Activated CD4-positive, alpha-beta memory T cell treated with anti-CD3 and anti-CD28 coated beads, Interleukin-2, amount 10 ng/mL, durations not matched to agents 7 days and 5 days (primary cell): ENCODE measurements around the gene ITGB3. TPM values are rescaled to one million over a fixed set of nuclear protein-coding genes. Genes with fewer than 3 reads are reported as not detected.
A peak's percentile ranks its signal among the peaks of the same experiment; 100 is the strongest.

Source experiments
- CTCF ChIA-PET: fragments of 350-600 bp; sonication (Branson Sonifier 250); formaldehyde crosslinking; loops from one replicate; lab custom pipeline; 2021; ENCODE audit warnings: antibody characterized with exemption, inconsistent platforms; lab: Charles Lee
- POLR2A ChIA-PET: fragments of 350-600 bp; sonication (Branson Sonifier 250); formaldehyde crosslinking; loops from one replicate; lab custom pipeline; 2021; ENCODE audit warnings: antibody characterized with exemption; lab: Charles Lee
- DNase-seq: peaks from one replicate; pipeline ENCODE4 v3.0.0-alpha.2; 2020
- H3K27ac Mint-ChIP-seq: one replicate; pipeline ENCODE4 v1.8.0; 2021; ENCODE audit warnings: mild to moderate bottlenecking, mixed read lengths
- H3K27me3 Mint-ChIP-seq: one replicate; pipeline ENCODE4 v1.8.0; 2021; ENCODE audit warnings: mixed read lengths
- H3K36me3 Mint-ChIP-seq: one replicate; pipeline ENCODE4 v1.8.0; 2021; ENCODE audit warnings: low read depth, mixed read lengths
- H3K4me1 Mint-ChIP-seq: one replicate; pipeline ENCODE4 v1.8.0; 2021; ENCODE audit warnings: mixed read lengths
- H3K4me3 Mint-ChIP-seq: one replicate; pipeline ENCODE4 v1.8.0; 2021; ENCODE audit warnings: mild to moderate bottlenecking, mixed read lengths
- H3K9me3 Mint-ChIP-seq: one replicate; pipeline ENCODE4 v1.8.0; 2021; ENCODE audit warnings: mixed read lengths
- total RNA-seq, 2 experiments: library from RNA; stranded (reverse); gene quantifications; one replicate each; pipeline ENCODE4 v1.2.3, GENCODE V29; 2021

Gene ITGB3
- total RNA-seq, 2 experiments from 2014 or later, result 1.9 to 2.2 TPM

DNA sequence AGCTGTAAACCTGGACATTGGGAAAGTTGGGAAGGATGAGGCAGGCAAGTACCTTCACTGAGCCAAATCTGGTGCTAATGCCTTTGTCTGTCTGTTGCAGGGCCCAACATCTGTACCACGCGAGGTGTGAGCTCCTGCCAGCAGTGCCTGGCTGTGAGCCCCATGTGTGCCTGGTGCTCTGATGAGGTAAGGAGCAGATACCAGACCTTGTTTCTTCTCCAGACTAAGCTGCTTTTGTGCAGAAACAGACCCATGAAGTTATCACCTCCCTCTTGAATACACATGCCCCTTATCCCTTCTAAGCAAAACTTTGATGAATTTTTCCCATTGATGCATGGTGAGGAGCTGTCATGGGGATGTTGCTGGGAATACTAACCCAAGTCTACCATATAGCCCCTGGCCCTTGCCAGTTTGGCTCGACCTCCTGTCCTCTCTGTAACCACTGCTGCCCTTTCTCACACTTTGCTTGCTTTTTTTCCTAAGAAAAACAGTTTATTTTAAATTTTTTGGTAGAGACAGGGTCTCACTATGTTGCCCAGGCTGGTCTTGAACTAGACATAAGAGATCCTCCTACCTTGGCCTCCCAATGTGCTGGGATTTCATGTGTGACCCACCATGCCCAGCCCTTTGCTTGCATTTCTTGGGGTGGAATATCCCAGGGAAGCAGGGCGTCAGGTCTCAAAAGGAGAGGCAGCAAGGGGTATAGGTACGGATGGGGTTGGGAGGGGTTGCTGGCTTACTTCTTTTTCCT, 20.9 kb downstream of the ITGB3 start:
- ChIA-PET POLR2A (no interaction called here), CTCF (interaction anchor here (0.7 kb wide), 1 partner anchor 42 kb away, joined by 5 read pairs; no protein-coding TSS in a partner anchor)
- Mint-ChIP-seq H3K9me3 (peaks cover 2% of the 10 kb centered on the region), H3K4me3 (no peak overlapping the region), H3K36me3 (peaks cover 1% of the 10 kb centered on the region), H3K27ac (no peak overlapping the region), H3K4me1 (peaks cover 7% of the 10 kb centered on the region), H3K27me3 (peaks cover 16% of the 10 kb centered on the region)
- DNase-seq, result no peak

DNA sequence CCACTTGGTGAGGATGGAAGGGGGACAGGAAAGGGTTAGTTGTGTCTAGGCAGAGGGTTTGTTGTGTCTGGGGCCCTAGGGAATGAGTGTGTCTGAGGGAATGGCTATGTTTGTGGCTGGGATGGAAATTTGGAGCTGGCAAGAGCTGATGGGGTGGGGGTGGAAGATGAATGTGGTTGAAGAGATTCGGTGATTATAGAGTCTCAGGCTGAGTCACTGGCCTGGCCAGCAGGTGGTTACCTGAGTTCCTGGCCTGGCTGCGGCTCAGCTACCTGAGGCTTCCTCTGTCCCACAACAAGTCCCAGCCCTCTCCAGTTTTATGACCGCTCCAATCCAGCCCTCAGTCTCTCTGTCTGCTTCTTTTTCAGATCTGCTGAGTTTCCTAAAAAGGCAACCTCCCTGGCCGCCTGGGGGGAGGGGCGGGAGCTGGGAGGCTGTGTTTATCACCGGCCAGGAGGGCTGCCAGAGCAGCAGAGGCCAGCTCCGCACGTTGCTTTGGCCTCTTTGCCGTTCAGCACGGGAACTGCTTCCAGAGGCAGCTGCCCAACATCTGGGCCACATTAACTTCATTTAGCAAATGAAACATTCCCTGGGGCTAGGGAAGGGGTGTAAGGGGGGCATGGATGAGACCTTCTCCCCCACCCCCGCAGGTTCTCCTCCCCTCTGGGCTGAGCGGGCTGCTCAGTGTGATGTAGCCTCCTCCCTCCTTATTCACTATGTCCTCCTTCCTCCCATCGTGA, 21.8 kb downstream of the ITGB3 start:
- DNase-seq, result no peak
- Mint-ChIP-seq H3K27ac (no peak overlapping the region), H3K36me3 (no peaks in the 10 kb centered on the region), H3K4me1 (peaks cover 9% of the 10 kb centered on the region), H3K27me3 (peaks cover 12% of the 10 kb centered on the region), H3K9me3 (no peaks in the 10 kb centered on the region), H3K4me3 (no peak overlapping the region)
- CTCF ChIA-PET, result interaction anchor here (0.7 kb wide), 1 partner anchor 41 kb away, joined by 5 read pairs; no protein-coding TSS in a partner anchor
- POLR2A ChIA-PET, result no interaction called here

DNA sequence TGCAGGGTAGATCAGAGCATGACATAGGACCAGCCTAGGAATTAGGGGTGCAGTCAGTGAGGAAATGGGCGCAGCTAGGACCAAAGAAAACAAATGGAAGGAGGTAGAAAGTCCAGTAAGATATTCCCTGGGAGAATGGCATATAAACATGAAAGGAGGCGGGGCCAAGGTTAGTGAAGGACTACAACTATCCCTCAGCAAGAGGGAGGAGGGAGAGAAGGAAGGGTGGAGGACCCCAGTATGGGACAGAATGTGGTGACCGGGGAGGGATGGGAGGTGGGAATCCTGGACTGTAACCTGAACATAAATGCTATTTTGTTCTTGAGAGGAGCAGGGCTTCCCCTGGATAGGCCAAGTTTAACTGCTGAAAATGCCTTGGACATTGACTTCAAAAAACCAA, 22.8 kb downstream of the ITGB3 start:
- Mint-ChIP-seq H3K27ac (no peak overlapping the region), H3K9me3 (no peaks in the 10 kb centered on the region), H3K4me1 (peaks cover 9% of the 10 kb centered on the region), H3K4me3 (no peak overlapping the region), H3K27me3 (peaks cover 9% of the 10 kb centered on the region), H3K36me3 (no peaks in the 10 kb centered on the region)
- CTCF ChIA-PET, result no interaction called here
- no peak for DNase-seq
- POLR2A ChIA-PET, result no interaction called here

DNA sequence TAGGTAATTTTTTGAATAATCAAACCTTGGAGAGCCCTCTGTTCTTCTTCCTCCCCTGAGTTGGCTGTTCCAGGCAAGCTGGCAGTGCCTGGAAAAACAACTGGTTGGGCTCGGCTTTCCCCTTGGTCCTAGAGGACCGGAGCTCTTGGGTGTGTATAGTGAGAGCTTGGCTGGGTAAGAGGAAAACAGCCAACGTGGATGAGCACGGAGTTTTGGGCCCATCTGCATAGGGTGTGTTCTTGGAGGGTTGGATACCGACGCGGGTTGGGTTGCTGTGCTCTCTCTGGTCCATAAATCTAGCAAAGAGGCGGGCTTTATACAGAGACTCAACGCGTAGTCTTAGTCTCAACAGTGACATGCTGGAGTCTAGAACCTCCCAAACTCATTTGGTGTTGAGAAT, 23.2 kb downstream of the ITGB3 start:
- ChIA-PET CTCF (no interaction called here), POLR2A (no interaction called here)
- H3K27me3 Mint-ChIP-seq, result peaks cover 9% of the 10 kb centered on the region
- peaks cover 9% of the 10 kb centered on the region for H3K4me1 Mint-ChIP-seq
- H3K27ac Mint-ChIP-seq, result no peak overlapping the region
- H3K36me3 Mint-ChIP-seq, result no peaks in the 10 kb centered on the region
- no peaks in the 10 kb centered on the region for H3K9me3 Mint-ChIP-seq
- H3K4me3 Mint-ChIP-seq, result no peak overlapping the region
- no peak for DNase-seq

DNA sequence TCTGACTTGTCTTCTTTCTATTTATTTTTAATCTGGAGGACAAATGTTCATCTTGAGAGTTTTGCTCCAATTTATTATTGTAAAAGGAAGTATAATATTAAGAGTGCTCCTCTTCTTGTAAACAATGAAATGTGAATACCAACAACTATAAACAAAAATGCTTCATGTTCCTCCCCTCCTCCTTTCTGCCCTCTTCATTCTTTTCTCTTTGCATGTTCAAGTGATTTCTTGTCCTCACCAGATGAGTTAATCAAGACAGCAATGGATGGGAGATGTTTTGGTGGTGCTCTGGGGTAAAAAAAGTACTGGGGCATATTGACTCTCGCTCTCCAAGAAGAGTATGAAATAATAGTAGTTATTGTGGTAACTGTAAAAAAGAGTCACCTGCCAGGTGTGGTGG, 24.3 kb downstream of the ITGB3 start:
- ChIA-PET CTCF (no interaction called here), POLR2A (no interaction called here)
- Mint-ChIP-seq H3K27me3 (peaks cover 7% of the 10 kb centered on the region), H3K27ac (no peak overlapping the region), H3K9me3 (no peaks in the 10 kb centered on the region), H3K36me3 (no peaks in the 10 kb centered on the region), H3K4me3 (no peak overlapping the region), H3K4me1 (peaks cover 9% of the 10 kb centered on the region)
- no peak for DNase-seq

DNA sequence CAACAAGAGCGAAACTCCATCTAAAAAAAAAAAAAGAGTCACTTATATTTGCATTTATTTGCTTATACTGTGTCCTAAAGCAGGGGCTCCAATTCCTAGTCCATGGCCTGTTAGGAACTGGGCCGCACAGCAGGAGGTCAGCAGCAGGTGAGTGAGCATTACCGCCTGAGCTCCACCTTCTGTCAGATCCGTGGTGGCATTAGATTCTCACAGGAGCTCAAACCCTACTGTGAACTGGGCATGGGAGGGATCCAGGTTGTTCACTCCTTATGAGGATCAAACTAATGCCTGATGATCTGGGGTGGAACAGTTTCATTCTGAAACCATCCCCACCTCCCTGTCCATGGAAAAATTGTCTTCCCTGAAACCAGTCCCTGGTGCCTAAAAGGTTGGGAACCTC, 24.9 kb downstream of the ITGB3 start:
- Mint-ChIP-seq H3K4me3 (no peak overlapping the region), H3K27ac (no peak overlapping the region), H3K4me1 (peaks cover 9% of the 10 kb centered on the region), H3K9me3 (no peaks in the 10 kb centered on the region), H3K27me3 (peaks cover 5% of the 10 kb centered on the region), H3K36me3 (no peaks in the 10 kb centered on the region)
- ChIA-PET CTCF (interaction anchor here (0.6 kb wide), 1 partner anchor 304 kb away, joined by 4 read pairs; no protein-coding TSS in a partner anchor), POLR2A (no interaction called here)
- DNase-seq, result no peak

GRCh38 chr17:47279062-47279801, 25.6 kb downstream of the ITGB3 start:
- CTCF ChIA-PET, result interaction anchor here (0.6 kb wide), 1 partner anchor 304 kb away, joined by 4 read pairs; no protein-coding TSS in a partner anchor
- Mint-ChIP-seq H3K27ac (no peak overlapping the region), H3K9me3 (no peaks in the 10 kb centered on the region)

GRCh38 chr17:47280072-47280811, 26.6 kb downstream of the ITGB3 start:
- Mint-ChIP-seq H3K36me3 (no peaks in the 10 kb centered on the region), H3K27ac (no peak overlapping the region), H3K27me3 (peaks cover 4% of the 10 kb centered on the region), H3K4me3 (no peak overlapping the region), H3K9me3 (no peaks in the 10 kb centered on the region), H3K4me1 (peaks cover 9% of the 10 kb centered on the region)
- ChIA-PET CTCF (no interaction called here), POLR2A (no interaction called here)
- no peak for DNase-seq

More at GRCh38 chr17:47279062-47279801, 25.6 kb downstream of the ITGB3 start:
- Mint-ChIP-seq H3K36me3 (no peaks in the 10 kb centered on the region), H3K4me3 (no peak overlapping the region), H3K4me1 (peaks cover 9% of the 10 kb centered on the region), H3K27me3 (peaks cover 4% of the 10 kb centered on the region)
- POLR2A ChIA-PET, result no interaction called here
- DNase-seq, result no peak

GRCh38 chr17:47281216-47281615, 27.6 kb downstream of the ITGB3 start:
- Mint-ChIP-seq H3K27me3 (peaks cover 4% of the 10 kb centered on the region), H3K4me1 (peaks cover 13% of the 10 kb centered on the region), H3K36me3 (no peaks in the 10 kb centered on the region), H3K4me3 (no peak overlapping the region), H3K27ac (no peak overlapping the region), H3K9me3 (no peaks in the 10 kb centered on the region)
- DNase-seq, result no peak
- ChIA-PET CTCF (no interaction called here), POLR2A (no interaction called here)

DNA sequence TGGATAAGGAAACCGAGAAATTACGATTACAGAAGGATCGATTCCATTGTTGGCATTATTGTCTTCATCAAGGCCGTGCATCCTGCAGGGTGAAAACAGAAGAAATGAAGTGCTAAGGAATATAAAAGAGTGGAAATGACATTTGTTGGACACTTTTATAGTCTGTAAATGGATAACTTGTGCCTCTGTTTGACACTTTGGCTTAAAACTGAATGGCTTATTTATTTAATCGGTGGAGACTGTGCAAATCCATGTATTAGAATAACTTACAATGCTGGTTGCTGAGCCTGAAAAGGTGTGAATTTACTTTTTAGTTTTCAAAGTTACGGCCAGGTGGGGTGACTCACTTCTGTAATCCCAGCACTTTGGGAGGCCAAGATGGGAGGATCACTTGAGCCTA, 31.4 kb downstream of the ITGB3 start:
- no peak overlapping the region for H3K4me3 Mint-ChIP-seq
- H3K36me3 Mint-ChIP-seq, result no peaks in the 10 kb centered on the region
- H3K27ac Mint-ChIP-seq, result no peak overlapping the region
- H3K9me3 Mint-ChIP-seq, result no peaks in the 10 kb centered on the region
- no peak for DNase-seq
- H3K27me3 Mint-ChIP-seq, result peaks cover 4% of the 10 kb centered on the region
- CTCF ChIA-PET, result no interaction called here
- POLR2A ChIA-PET, result no interaction called here
- peaks cover 17% of the 10 kb centered on the region for H3K4me1 Mint-ChIP-seq

DNA sequence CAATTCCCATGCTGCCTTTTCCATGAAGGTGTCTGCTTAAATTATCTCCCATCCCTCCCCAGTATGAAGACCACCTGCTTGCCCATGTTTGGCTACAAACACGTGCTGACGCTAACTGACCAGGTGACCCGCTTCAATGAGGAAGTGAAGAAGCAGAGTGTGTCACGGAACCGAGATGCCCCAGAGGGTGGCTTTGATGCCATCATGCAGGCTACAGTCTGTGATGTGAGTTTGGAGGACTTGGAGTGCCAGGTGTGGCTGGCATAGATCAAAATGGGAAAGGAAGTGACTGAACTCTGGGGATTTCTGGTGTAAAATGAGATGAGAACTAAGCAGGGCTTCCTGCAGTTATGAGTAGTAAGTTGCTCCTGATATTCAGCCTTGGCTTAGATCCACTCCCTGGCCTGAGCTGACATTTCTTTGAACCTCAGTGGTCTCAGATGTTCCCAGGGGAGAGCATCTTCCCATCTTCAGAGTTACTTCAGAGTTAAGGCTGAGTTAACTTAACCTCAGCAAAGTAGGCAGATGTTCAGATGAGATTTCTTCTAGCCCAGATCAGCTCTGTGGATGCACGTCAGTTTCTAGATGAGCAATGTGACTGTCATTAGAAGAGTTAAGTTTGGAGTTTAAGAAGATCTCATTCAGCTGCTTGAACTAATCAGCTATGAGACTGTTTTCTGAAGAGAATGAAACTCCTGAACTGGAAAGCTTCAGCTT, 32.7 kb downstream of the ITGB3 start:
- no peak for DNase-seq
- H3K4me3 Mint-ChIP-seq, result no peak overlapping the region
- peaks cover 17% of the 10 kb centered on the region for H3K4me1 Mint-ChIP-seq
- no peaks in the 10 kb centered on the region for H3K36me3 Mint-ChIP-seq
- peak overlapping the region; percentile 42 for H3K27ac Mint-ChIP-seq
- CTCF ChIA-PET, result interaction anchor here (1.0 kb wide), 1 partner anchor 14 kb away, joined by 3 read pairs; no protein-coding TSS in a partner anchor
- no peaks in the 10 kb centered on the region for H3K9me3 Mint-ChIP-seq
- H3K27me3 Mint-ChIP-seq, result peaks cover 6% of the 10 kb centered on the region
- POLR2A ChIA-PET, result no interaction called here

- no peak overlapping the region for H3K4me3 Mint-ChIP-seq
- H3K27ac Mint-ChIP-seq, result peak overlapping the region; percentile 42
- no peak for DNase-seq
- CTCF ChIA-PET, result interaction anchor here (1.0 kb wide), 2 partner anchors 14 to 21 kb away, joined by 3 read pairs; no protein-coding TSS in a partner anchor
- POLR2A ChIA-PET, result no interaction called here
- H3K36me3 Mint-ChIP-seq, result no peaks in the 10 kb centered on the region
- H3K27me3 Mint-ChIP-seq, result peaks cover 6% of the 10 kb centered on the region
- H3K9me3 Mint-ChIP-seq, result no peaks in the 10 kb centered on the region
- H3K4me1 Mint-ChIP-seq, result peaks cover 17% of the 10 kb centered on the region
Measured at GRCh38 chr17:47287068-47287467, 33.4 kb downstream of the ITGB3 start.
